ENCODE measurements around the gene FARP1.

GRCh38 chr13:98291658-98292057 lies 148.8 kb downstream of the FARP1 start:
- TF ChIP-seq CTCF (CRISPR knock-in tag; IDR thresholded peaks at IDR 0.05) (no peak), ELK4 (CRISPR knock-in tag; IDR thresholded peaks at IDR 0.05; ENCODE audit: borderline replicate concordance) (no peak), POLR2AphosphoS5 (IDR thresholded peaks at IDR 0.05; ENCODE audit: low read depth, low read length) (no peak), RFXANK (CRISPR knock-in tag; IDR thresholded peaks at IDR 0.05) (no peak), POLR2AphosphoS2 (IDR thresholded peaks at IDR 0.05; ENCODE audit: low read depth, low read length) (no peak), ZNF33B (CRISPR knock-in tag; IDR thresholded peaks at IDR 0.05) (no peak), EZH2 (conservative IDR thresholded peaks at IDR 0.05; ENCODE audit: low read depth, low read length) (no peak), ZFP91 (CRISPR knock-in tag; IDR thresholded peaks at IDR 0.05; ENCODE audit: borderline replicate concordance) (no peak), ZNF564 (CRISPR knock-in tag; IDR thresholded peaks at IDR 0.05) (no peak), NFKBIZ (CRISPR knock-in tag; IDR thresholded peaks at IDR 0.05) (no peak), CREM (IDR thresholded peaks at IDR 0.05) (no peak; the same call in 1 of the 2 replicates), CREM (CRISPR knock-in tag; IDR thresholded peaks at IDR 0.05) (no peak), ZBTB8A (CRISPR knock-in tag; IDR thresholded peaks at IDR 0.05; ENCODE audit: borderline replicate concordance, low read depth) (no peak), ZNF280D (CRISPR knock-in tag; IDR thresholded peaks at IDR 0.05) (no peak)

All from HepG2 (cell line).